ENCODE measurements around the gene SLC9A8.

DNA sequence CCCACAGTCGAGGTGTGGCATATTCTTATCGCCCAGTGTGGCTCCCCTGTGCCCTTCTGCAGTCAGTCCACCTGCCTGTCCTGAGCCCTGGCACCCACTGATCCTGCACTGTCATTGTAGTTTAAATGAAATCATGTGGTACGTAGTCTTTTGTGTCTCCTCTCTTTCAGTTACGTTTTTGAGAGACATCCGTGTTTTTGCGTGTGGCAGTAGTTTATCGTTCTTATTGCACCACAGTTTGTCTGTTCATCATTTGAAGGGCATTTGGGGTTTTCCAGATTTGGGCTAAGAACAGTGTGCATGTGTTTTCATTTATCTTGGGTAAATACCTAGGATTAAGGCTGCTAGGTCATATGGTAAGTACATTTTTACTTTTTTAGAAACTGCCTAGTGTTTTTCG lies 53.4 kb downstream of the SLC9A8 start:
- TF ChIP-seq POLR2AphosphoS5 (IDR thresholded peaks at IDR 0.05; ENCODE audit: low read depth, low read length) (no peak), POLR2A (IDR thresholded peaks at IDR 0.05; ENCODE audit: low read depth, low read length) (peak; percentile 50; the same call in 1 of the 2 replicates)
